Fibroblast of lung (primary cell): ENCODE results near the gene POFUT2. TPM values are rescaled to one million over a fixed set of nuclear protein-coding genes. Genes with fewer than 3 reads are reported as not detected.

Source experiments
- DNase-seq, 2 donors: peaks; one replicate each; pipeline versions ENCODE4 v3.0.0 to v3.0.0-alpha.2; 2010; ENCODE audit warnings: low read depth in 2 of 2
- H2AFZ ChIP-seq: 2 replicates; pipeline ENCODE4 v1.5.1; 2012; ENCODE audit warnings: low read length, control low read depth, inconsistent platforms
- H3K27ac ChIP-seq: 2 replicates; pipeline ENCODE4 v1.5.1; 2011; ENCODE audit warnings: low read length, control low read depth; ENCODE audit not compliant: insufficient read depth
- H3K27me3 ChIP-seq: 2 replicates; pipeline ENCODE4 v1.5.1; 2011; ENCODE audit warnings: mild to moderate bottlenecking, low read length; ENCODE audit not compliant: control insufficient read depth, insufficient read depth
- H3K36me3 ChIP-seq: 2 replicates; pipeline ENCODE4 v1.5.1; 2011; ENCODE audit warnings: low read length; ENCODE audit not compliant: control insufficient read depth, insufficient read depth
- H3K4me1 ChIP-seq: 2 replicates; pipeline ENCODE4 v1.5.1; 2011; ENCODE audit warnings: low read length; ENCODE audit not compliant: control insufficient read depth, insufficient read depth; ENCODE audit errors: extremely low read depth
- H3K4me2 ChIP-seq: 2 replicates; pipeline ENCODE4 v1.5.1; 2011; ENCODE audit warnings: low read length, control low read depth; ENCODE audit not compliant: insufficient read depth; ENCODE audit errors: extremely low read depth
- H3K4me3 ChIP-seq, 4 experiments: fragments of 200-600 bp in 1 of 4; sonication (generic) in 1 of 4; replicated peaks in 1 of 4; 2 replicates each; pipeline ENCODE4 v1.5.1; 2011 to 2016; ENCODE audit warnings: low read length in 4 of 4, low read depth in 3 of 4, mild to moderate bottlenecking in 3 of 4, control low read depth in 2 of 4, inconsistent platforms in 1 of 4, mixed read lengths in 1 of 4; ENCODE audit not compliant: insufficient read depth in 1 of 4; ENCODE audit errors: control extremely low read depth in 1 of 4
- H3K79me2 ChIP-seq: 2 replicates; pipeline ENCODE4 v1.5.1; 2012; ENCODE audit warnings: mild to moderate bottlenecking, low read length, inconsistent platforms; ENCODE audit not compliant: control insufficient read depth, insufficient read depth
- H3K9ac ChIP-seq: 2 replicates; pipeline ENCODE4 v1.5.1; 2011; ENCODE audit warnings: mild to moderate bottlenecking, low read length, control low read depth; ENCODE audit not compliant: insufficient read depth
- H3K9me3 ChIP-seq: 2 replicates; pipeline ENCODE4 v1.5.1; 2012; ENCODE audit warnings: low read depth, low read length; ENCODE audit not compliant: control insufficient read depth, insufficient read depth
- H4K20me1 ChIP-seq: 2 replicates; pipeline ENCODE4 v1.5.1; 2011; ENCODE audit warnings: low read length; ENCODE audit not compliant: control insufficient read depth, insufficient read depth; ENCODE audit errors: extremely low read depth
- EZH2 ChIP-seq: IDR thresholded peaks from 2 replicates; pipeline ENCODE4 v1.5.1; 2012; ENCODE audit warnings: low read length, control low read depth, mild to moderate bottlenecking; ENCODE audit errors: missing control alignments
- polyA plus RNA-seq, 2 donors: library from polyadenylated mRNA; depleted of rRNA in 1 of 2; stranded (reverse) in 1 of 2; unstranded in 1 of 2; fragments of >200 nt; gene quantifications; 2 replicates each; pipeline ENCODE4 v1.2.1, GENCODE V29; 2011 to 2012; ENCODE audit warnings: missing spikeins in 1 of 2
- total RNA-seq: library from RNA; depleted of rRNA; stranded (reverse); fragments of >200 nt; gene quantifications from 2 replicates; pipeline ENCODE4 v1.2.1, GENCODE V29; 2014
- TF ChIP-seq, protein P1 (sequence below), 2 donors: IDR thresholded peaks in 1 of 2; conservative IDR thresholded peaks in 1 of 2; 1 replicate in 1 of 2; 2 replicates in 1 of 2; pipeline ENCODE4 v1.5.1; 2011 to 2012; ENCODE audit warnings: low read length in 2 of 2, control low read depth in 1 of 2, inconsistent platforms in 1 of 2, low read depth in 1 of 2, mild to moderate bottlenecking in 1 of 2

The POFUT2 gene
- total and polyA plus RNA-seq, 2 donors (not counting 1 experiment from before 2014, with no cell fraction given): 56.0 to 60.3 TPM

DNA sequence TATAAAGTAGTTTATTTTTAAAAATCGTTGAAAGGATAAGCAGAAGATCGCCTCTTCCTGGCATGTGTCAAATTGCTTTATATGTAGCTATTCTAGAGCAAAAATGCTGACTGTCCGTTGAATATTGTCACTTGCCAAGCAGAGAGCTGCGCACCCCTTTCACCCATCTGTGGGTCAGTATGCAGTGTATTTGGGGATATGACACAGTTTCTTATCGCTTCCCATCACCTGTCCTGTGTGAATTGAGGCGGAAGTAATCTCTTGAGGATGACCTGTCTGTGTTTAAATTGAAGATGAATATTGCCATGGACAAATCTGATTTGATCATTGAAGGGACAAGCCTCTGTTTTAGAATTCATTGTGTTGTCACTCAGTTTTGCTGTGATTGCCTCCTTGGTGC, 52.2 kb downstream of the POFUT2 start:
- Histone ChIP-seq H3K27me3 (peaks cover 29% of the 10 kb centered on the region), H3K36me3 (no peaks in the 10 kb centered on the region)

DNA sequence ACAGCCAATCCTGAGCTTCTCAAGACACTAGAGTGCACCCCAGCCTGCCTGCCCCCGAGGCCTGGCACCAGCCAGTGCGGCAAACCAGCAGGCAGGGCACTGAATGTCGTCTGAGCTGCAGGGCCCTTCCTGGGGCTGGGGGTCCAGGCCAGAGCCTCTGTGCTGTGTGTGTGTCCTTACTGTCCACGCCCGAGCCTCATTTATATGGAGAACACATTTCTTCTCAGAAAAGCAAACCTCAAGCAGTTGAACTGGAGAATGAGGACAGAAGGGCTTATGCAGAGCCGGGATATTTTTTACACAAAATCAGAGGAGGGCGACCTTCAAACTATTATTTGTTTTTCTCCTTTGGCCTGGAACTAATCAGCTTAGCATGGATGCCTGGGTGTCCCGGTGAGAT, 52.7 kb downstream of the POFUT2 start:
- no peak overlapping the region for H3K9ac ChIP-seq
- no peak overlapping the region for H3K4me2 ChIP-seq
- H3K79me2 ChIP-seq: no peaks in the 10 kb centered on the region
- H3K4me3 ChIP-seq: no peak overlapping the region
- H3K36me3 ChIP-seq: no peaks in the 10 kb centered on the region
- H3K4me1 ChIP-seq: no peaks in the 10 kb centered on the region
- H3K27ac ChIP-seq: no peak overlapping the region
- peaks cover 29% of the 10 kb centered on the region for H3K27me3 ChIP-seq
- no peaks in the 10 kb centered on the region for H4K20me1 ChIP-seq
- no peak overlapping the region for H2AFZ ChIP-seq
- no peak for DNase-seq
- no peaks in the 10 kb centered on the region for H3K9me3 ChIP-seq
- no peak for TF ChIP-seq EZH2
- TF ChIP-seq, protein P1, sequence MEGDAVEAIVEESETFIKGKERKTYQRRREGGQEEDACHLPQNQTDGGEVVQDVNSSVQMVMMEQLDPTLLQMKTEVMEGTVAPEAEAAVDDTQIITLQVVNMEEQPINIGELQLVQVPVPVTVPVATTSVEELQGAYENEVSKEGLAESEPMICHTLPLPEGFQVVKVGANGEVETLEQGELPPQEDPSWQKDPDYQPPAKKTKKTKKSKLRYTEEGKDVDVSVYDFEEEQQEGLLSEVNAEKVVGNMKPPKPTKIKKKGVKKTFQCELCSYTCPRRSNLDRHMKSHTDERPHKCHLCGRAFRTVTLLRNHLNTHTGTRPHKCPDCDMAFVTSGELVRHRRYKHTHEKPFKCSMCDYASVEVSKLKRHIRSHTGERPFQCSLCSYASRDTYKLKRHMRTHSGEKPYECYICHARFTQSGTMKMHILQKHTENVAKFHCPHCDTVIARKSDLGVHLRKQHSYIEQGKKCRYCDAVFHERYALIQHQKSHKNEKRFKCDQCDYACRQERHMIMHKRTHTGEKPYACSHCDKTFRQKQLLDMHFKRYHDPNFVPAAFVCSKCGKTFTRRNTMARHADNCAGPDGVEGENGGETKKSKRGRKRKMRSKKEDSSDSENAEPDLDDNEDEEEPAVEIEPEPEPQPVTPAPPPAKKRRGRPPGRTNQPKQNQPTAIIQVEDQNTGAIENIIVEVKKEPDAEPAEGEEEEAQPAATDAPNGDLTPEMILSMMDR (conservative IDR thresholded peaks at IDR 0.05 in 1 of 2, IDR thresholded peaks at IDR 0.05 in 1 of 2; ENCODE audit: low read depth in 1 of 2, low read length in 2 of 2): no peak

More for the DNA sequence above, 52.2 kb downstream of the POFUT2 start:
- Histone ChIP-seq H3K4me2 (no peak overlapping the region), H3K4me3 (no peak overlapping the region), H3K4me1 (no peaks in the 10 kb centered on the region), H3K9ac (no peak overlapping the region), H3K79me2 (no peaks in the 10 kb centered on the region), H3K9me3 (no peaks in the 10 kb centered on the region), H2AFZ (no peak overlapping the region), H4K20me1 (no peaks in the 10 kb centered on the region), H3K27ac (no peak overlapping the region)
- DNase-seq: no peak
- TF ChIP-seq, protein P1 (conservative IDR thresholded peaks at IDR 0.05 in 1 of 2, IDR thresholded peaks at IDR 0.05 in 1 of 2; ENCODE audit: low read depth in 1 of 2, low read length in 2 of 2): no peak
- TF ChIP-seq EZH2: no peak

- Histone ChIP-seq H3K27ac (no peak overlapping the region), H3K4me2 (no peak overlapping the region), H3K9ac (no peak overlapping the region), H3K36me3 (no peaks in the 10 kb centered on the region), H2AFZ (no peak overlapping the region), H3K79me2 (no peaks in the 10 kb centered on the region), H4K20me1 (no peaks in the 10 kb centered on the region), H3K4me3 (no peak overlapping the region), H3K27me3 (peaks cover 29% of the 10 kb centered on the region), H3K9me3 (no peaks in the 10 kb centered on the region), H3K4me1 (no peaks in the 10 kb centered on the region)
- TF ChIP-seq EZH2: peak; percentile 46
- TF ChIP-seq, protein P1 (conservative IDR thresholded peaks at IDR 0.05 in 1 of 2, IDR thresholded peaks at IDR 0.05 in 1 of 2; ENCODE audit: low read depth in 1 of 2, low read length in 2 of 2): no peak
- DNase-seq: no peak
Observed at GRCh38 chr21:45234127-45234526, 53.6 kb downstream of the POFUT2 start.
